GM18951 (cell line): ENCODE measurements around the gene MEDAG.

Source experiments
- POLR2A ChIP-seq: IDR thresholded peaks from 4 replicates; pipeline ENCODE4 v1.6.1; 2011; ENCODE audit warnings: mild to moderate bottlenecking; ENCODE audit not compliant: insufficient read length, insufficient read depth; ENCODE audit errors: extremely low read depth
- in situ Hi-C: fragments of 300-500 bp; cut with MboI; formaldehyde crosslinking; loops from one replicate; pipeline ENCODE4 v1.12.0; 2022; ENCODE audit warnings: low sequenced_read_pairs, mixed read lengths, inconsistent platforms; ENCODE audit not compliant: unreplicated experiment

The MEDAG gene

DNA sequence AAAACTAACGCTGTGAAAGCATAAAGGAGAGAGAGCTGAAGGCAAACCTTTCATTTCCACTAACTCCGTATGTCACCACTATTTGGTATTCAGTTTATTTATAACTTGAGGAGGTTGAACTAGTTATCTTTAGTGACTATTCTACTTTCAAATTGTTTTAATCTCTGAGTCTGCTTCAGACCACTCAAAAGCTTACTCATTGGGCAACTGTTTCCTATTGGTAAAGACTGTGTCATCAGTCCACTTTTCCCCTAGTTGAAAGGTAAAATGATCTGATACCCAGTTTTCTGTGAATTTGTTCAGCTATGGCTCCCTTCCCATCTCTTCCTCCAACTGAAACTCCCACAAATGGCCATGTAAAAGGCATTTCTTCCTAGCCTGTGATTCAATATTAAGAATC, 65.5 kb downstream of the MEDAG start:
- in situ Hi-C loops = no loop called here
- TF ChIP-seq POLR2A = no peak

DNA sequence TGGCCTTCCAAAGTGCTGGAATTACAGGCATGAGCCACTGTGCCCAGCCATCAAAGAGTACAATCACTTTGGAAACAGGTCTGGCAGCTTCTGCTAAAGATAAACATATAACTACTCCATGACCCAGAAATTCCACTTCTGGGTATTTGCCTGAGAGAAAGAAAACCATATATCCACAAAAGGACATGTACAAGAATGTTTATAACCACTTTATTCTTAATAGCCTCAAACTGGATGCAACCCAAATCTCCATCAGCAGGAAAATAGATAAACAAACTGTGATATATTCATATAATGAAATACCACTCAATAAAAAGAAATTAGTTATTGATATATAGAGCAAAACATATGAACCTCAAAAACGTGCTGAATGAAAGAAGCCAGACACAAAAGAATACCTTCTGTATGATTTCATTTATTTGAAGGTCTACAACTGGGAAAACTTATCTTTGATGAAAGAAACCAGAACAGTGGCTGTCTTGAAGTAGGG, 66.9 kb downstream of the MEDAG start:
- in situ Hi-C loops = no loop called here
- no peak for TF ChIP-seq POLR2A

DNA sequence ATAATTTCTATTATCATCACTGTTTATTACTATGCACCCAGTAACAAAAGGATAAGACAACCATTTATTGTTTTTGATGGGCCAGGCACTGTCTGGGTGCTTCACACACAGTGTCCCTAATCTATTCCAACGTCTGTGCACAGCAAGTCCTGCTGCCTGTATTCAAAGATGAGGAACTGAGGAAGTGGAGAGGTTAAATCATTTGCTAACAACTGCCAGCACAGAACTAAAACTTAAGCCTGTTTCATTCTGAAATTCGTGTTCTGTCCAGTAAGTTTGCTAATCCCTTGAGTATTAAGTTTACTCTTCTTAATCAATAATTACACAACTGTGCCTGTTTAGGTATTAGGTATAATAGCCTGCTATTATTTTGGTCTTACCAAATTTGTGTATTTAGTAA, 68.3 kb downstream of the MEDAG start:
- no peak for TF ChIP-seq POLR2A
- in situ Hi-C loops = no loop called here
